Measurements from ENCODE around the gene CALHM2. TPM values are rescaled to one million over a fixed set of nuclear protein-coding genes. Genes with fewer than 3 reads are reported as not detected.

The CALHM2 gene
- total RNA-seq, 3 donors from 2014 or later = 38.9 to 98.3 (median 58.3) TPM

DNA sequence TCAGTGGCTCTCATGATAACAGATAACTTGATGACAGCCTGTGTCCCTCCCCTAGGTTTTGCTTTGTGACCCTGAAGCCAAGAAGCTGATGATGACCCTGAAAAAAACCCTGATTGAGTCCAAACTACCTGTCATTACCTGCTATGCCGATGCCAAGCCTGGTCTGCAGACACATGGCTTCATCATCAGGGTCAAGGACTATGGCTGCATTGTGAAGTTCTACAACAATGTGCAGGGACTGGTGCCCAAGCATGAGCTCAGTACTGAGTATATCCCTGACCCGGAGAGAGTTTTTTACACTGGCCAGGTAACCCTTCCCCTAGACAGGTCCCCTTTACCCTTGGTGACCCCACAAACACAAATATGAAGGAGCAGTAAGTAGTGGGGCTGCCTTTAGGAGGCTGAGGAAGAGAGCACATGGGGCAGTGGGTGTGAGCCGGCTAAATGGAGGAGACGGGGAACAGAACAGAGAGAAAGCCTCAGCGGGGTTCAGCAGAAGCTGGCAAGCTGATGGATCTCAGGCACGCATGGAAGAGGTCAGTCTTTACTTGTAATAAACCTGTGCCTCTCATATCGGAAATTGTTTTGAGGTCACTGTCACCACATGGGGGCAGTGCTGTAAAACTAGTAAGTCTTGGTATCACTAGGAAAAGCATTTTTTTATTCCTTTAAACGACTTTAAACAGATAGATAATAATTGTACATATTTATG is 35.6 kb downstream of the CALHM2 start:
- Histone ChIP-seq H3K36me3 (peaks cover 27% of the 10 kb centered on the region), H3K4me1 (no peaks in the 10 kb centered on the region), H3K4me3 (no peak overlapping the region), H3K9me3 (no peaks in the 10 kb centered on the region), H3K27me3 (no peaks in the 10 kb centered on the region), H3K27ac (no peak overlapping the region)
- intact Hi-C loops (cut with DNase I; ENCODE audit: low total_unique reads) = loop anchor here (2.0 kb wide), 1 partner anchor 66 kb away; no protein-coding TSS in a partner anchor
- DNase-seq (ENCODE audit: low spot score in 2 of 2) = peak in 1 of 2 donors; percentile 52
- no peak for TF ChIP-seq POLR2A (IDR thresholded peaks at IDR 0.05)
- TF ChIP-seq POLR2AphosphoS5 (IDR thresholded peaks at IDR 0.05) = no peak
- TF ChIP-seq, protein P1, sequence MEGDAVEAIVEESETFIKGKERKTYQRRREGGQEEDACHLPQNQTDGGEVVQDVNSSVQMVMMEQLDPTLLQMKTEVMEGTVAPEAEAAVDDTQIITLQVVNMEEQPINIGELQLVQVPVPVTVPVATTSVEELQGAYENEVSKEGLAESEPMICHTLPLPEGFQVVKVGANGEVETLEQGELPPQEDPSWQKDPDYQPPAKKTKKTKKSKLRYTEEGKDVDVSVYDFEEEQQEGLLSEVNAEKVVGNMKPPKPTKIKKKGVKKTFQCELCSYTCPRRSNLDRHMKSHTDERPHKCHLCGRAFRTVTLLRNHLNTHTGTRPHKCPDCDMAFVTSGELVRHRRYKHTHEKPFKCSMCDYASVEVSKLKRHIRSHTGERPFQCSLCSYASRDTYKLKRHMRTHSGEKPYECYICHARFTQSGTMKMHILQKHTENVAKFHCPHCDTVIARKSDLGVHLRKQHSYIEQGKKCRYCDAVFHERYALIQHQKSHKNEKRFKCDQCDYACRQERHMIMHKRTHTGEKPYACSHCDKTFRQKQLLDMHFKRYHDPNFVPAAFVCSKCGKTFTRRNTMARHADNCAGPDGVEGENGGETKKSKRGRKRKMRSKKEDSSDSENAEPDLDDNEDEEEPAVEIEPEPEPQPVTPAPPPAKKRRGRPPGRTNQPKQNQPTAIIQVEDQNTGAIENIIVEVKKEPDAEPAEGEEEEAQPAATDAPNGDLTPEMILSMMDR (IDR thresholded peaks at IDR 0.05) = peak; percentile 16 to 66 (median 66)

DNA sequence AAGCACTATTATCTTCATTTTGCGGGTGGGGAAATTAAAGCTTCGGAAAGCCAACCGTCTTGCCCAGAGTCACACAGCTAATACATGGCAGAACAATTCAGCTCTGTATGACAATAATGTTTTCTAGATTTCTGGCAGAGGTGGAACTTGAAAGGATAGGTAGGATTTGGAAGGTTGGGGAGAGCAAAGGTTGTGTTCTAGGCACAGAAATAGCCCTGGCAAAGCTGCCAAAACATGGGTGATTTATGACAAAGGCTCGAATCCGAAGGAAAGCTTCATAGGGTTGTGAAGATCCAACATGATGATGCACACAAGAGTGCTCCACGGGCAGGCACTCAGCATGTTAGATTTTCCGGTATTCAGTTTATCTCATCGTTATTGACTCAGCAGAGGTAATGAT is 36.6 kb downstream of the CALHM2 start:
- no peaks in the 10 kb centered on the region for H3K27me3 ChIP-seq
- no peak overlapping the region for H3K27ac ChIP-seq
- no peaks in the 10 kb centered on the region for H3K9me3 ChIP-seq
- no peak for DNase-seq (ENCODE audit: low spot score in 2 of 2)
- peaks cover 27% of the 10 kb centered on the region for H3K36me3 ChIP-seq
- intact Hi-C loops (cut with DNase I; ENCODE audit: low total_unique reads) = no loop called here
- H3K4me3 ChIP-seq = no peak overlapping the region
- no peaks in the 10 kb centered on the region for H3K4me1 ChIP-seq
- no peak for TF ChIP-seq POLR2AphosphoS5 (IDR thresholded peaks at IDR 0.05)
- TF ChIP-seq, protein P1 (IDR thresholded peaks at IDR 0.05) = no peak
- no peak for TF ChIP-seq POLR2A (IDR thresholded peaks at IDR 0.05)

- Histone ChIP-seq H3K9me3 (no peaks in the 10 kb centered on the region), H3K4me1 (no peaks in the 10 kb centered on the region), H3K27ac (no peak overlapping the region), H3K27me3 (no peaks in the 10 kb centered on the region), H3K36me3 (peaks cover 19% of the 10 kb centered on the region), H3K4me3 (no peak overlapping the region)
- intact Hi-C loops (cut with DNase I; ENCODE audit: low total_unique reads) = no loop called here
- TF ChIP-seq POLR2A (IDR thresholded peaks at IDR 0.05) (no peak), POLR2AphosphoS5 (IDR thresholded peaks at IDR 0.05) (no peak)
- TF ChIP-seq, protein P1 (IDR thresholded peaks at IDR 0.05) = no peak
- no peak for DNase-seq (ENCODE audit: low spot score in 2 of 2)
Observed at GRCh38 chr10:103413564-103413963, 38.6 kb downstream of the CALHM2 start.

DNA sequence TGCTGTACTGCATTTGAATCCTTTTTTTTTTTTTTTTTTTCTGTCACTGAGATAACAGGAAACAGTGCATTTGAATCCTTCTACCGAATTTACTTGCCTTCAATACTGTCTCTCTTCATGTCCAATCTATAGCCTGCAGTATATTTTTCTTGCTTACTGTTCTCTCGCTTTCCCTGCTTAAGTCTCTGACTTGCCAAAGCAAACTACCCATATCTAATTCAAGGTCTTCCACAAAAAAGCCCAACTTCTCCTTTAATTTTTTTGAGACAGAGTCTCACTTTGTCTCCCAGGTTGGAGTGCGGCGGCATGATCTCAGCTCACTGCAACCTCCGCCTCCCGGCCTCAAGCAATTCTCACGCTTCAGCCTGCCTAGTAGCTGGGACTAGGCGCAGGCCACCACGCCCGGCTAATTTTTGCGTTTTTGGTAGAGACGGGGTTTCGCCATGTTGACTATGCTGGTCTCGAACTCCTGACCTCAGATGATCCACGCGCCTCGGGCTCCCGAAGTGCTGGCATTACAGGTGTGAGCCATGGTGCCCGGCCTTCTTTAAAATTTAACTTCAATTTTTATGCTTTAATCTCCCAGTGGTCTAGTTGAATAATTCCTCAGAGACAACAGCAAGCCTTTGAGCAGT is 54.9 kb downstream of the CALHM2 start:
- Histone ChIP-seq H3K9me3 (no peaks in the 10 kb centered on the region), H3K36me3 (no peaks in the 10 kb centered on the region), H3K27ac (no peak overlapping the region), H3K4me3 (peak overlapping the region; percentile 81 to 98 (median 94)), H3K27me3 (no peaks in the 10 kb centered on the region), H3K4me1 (peaks cover 5 to 9% of the 10 kb centered on the region in 2 donors)
- no peak for TF ChIP-seq POLR2A (IDR thresholded peaks at IDR 0.05)
- no peak for TF ChIP-seq POLR2AphosphoS5 (IDR thresholded peaks at IDR 0.05)
- TF ChIP-seq, protein P1 (IDR thresholded peaks at IDR 0.05) = no peak
- DNase-seq (ENCODE audit: low spot score in 2 of 2) = no peak
- intact Hi-C loops (cut with DNase I; ENCODE audit: low total_unique reads) = no loop called here

DNA sequence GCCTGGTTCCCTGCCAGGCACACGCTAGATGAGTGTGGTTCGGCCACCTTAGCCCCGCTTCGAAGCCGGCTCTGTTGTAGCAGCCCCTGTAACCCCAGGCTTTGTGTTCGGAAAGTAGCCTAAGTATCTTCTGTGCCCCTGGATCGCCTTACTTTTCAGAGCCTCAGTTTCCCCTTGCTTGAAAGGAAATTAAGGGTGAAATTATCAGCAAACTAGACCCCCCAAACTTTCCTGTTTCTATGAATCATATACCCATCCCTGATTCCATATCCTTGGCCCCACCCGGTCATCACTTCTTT is 55.4 kb downstream of the CALHM2 start:
- no peak for DNase-seq (ENCODE audit: low spot score in 2 of 2)
- peak overlapping the region; percentile 81 to 98 (median 94) for H3K4me3 ChIP-seq
- peak overlapping the region; percentile 68 to 87 for H3K27ac ChIP-seq
- H3K36me3 ChIP-seq = no peaks in the 10 kb centered on the region
- intact Hi-C loops (cut with DNase I; ENCODE audit: low total_unique reads) = no loop called here
- H3K9me3 ChIP-seq = no peaks in the 10 kb centered on the region
- no peaks in the 10 kb centered on the region for H3K27me3 ChIP-seq
- peaks cover 5 to 9% of the 10 kb centered on the region in 2 donors for H3K4me1 ChIP-seq
- TF ChIP-seq POLR2AphosphoS5 (IDR thresholded peaks at IDR 0.05) (no peak), POLR2A (IDR thresholded peaks at IDR 0.05) (no peak)
- TF ChIP-seq, protein P1 (IDR thresholded peaks at IDR 0.05) = no peak

All from breast epithelium (tissue), 4 donors.